ENCODE measurements around the gene ANAPC7.
"Not testable (repeated sequence)": the region's sequence is repeated elsewhere in the genome, so short reads cannot be mapped to it uniquely, and the experiment has no call there.

ANAPC7 gene, protein sequence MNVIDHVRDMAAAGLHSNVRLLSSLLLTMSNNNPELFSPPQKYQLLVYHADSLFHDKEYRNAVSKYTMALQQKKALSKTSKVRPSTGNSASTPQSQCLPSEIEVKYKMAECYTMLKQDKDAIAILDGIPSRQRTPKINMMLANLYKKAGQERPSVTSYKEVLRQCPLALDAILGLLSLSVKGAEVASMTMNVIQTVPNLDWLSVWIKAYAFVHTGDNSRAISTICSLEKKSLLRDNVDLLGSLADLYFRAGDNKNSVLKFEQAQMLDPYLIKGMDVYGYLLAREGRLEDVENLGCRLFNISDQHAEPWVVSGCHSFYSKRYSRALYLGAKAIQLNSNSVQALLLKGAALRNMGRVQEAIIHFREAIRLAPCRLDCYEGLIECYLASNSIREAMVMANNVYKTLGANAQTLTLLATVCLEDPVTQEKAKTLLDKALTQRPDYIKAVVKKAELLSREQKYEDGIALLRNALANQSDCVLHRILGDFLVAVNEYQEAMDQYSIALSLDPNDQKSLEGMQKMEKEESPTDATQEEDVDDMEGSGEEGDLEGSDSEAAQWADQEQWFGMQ

DNA sequence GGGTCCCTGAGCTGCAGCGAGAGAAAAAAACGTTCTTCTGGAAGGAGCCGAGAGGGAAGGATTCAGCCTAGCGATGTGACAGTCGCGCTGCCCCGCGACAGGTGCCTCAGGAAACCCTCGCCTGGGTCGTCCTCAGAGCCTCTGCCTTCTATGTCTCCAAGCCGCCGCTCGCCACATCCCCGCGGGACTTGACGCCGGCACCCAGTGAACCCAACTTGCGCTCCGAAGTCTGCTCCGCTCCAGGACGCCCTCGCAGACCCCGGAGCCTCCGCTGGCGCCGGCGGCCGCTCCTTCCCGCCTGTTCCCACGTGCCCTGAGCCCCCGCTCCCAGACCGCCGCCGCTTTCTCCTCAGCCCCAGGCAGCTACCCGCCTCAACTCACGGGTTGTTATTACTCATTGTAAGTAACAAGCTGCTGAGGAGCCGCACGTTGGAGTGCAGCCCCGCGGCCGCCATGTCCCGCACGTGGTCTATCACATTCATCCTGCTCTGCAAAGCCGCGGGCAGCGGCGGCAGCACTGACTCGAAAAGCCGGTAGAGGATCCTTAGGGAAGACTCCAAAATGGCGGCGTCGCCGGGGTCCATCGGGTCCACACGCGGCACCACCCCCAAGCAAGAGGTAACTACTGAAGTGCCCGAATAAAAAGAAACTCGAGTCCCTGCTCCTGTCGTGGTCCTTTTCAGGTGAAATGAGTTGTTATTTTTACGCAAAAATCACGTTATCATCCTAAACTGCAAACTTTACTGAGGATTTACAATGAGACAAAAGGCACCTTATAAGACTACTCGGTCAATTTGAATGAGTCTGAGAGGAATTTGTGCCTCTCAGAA is at the start of gene ANAPC7:
TSS of gene ANAPC7 (minus strand) at position 563 of the 830 bp plus-strand sequence. CDS start at position 482, 81 bp downstream.
- peak; percentile 94 for DNase-seq

DNA sequence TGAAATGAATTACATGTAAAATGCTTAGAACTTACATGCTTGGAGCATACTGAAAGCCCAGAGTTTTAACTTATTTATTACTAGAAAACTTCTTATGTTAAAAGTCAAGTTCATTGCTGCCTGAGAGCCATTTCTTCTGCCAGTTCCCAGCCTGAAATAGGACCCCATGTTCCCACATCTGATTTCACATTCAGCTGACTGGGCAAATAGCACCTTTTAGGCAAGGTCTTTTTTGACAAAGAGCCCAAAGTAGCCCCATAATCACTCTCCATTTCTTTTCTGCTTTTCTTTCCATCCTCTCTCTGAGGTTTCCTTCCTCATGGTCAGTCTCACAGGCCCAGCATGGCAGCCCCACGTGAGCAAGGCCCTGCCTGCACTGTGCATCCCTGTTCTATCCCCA is 47.8 kb upstream of the ANAPC7 start:
- no peak for DNase-seq

DNA sequence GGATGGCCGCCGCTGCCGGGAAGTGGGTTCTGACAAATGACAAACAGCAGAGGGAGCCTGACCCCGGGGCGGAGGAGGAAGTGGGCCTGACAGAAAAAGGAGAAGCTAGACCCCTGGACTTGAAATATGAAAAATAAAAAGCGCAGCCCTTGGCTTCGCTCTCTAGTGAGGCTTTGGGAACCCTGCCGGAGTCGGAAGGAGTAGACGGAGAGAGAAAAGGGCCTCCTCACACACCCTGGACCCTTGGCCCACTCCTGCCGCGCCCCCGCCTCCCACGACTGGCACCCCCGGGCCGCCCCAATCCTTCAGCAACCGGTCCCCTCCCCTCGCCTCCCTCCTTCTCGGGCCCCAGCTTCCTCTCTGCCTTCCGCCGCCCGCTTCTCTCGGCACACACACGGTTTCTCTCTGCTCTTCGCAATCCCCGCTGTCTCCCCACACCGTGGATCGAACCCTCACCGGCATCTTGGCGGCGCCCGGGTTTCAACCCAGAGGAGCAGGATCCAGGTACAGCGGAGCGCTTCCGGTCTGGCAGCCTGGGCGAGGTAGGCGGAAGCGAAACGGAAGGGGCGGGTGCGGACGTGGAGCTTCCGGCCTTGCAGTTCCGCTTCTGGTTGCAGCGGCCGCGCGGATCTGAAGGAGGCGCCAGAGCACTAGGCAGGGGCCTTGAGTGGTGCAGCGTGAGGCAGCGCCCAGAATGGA is 46.4 kb upstream of the ANAPC7 start, which contains the start of gene ARPC3:
TSS of gene ARPC3 (minus strand) at position 539 of the 699 bp plus-strand sequence. CDS start at position 462, 77 bp downstream.
- DNase-seq, result peak; percentile 98

DNA sequence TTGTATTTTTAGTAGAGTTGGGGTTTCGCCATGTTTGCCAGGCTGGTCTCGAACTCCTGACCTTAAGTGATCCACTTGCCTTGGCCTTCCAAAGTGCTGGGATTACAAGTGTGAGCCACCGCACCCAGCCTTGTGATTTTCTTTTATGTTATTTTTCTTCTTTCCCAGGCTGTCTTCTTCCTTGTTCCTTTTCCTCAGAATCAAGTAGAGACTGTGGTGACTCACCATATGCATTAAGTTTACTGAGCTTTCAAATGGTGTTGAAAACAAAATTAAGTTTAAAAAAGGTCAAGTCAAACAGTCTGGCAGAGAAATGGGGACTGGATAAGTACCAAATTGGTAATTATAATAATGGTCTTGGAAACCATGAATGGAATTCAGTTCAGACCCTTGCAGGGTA is 40.9 kb upstream of the ANAPC7 start:
- no peak for DNase-seq

DNA sequence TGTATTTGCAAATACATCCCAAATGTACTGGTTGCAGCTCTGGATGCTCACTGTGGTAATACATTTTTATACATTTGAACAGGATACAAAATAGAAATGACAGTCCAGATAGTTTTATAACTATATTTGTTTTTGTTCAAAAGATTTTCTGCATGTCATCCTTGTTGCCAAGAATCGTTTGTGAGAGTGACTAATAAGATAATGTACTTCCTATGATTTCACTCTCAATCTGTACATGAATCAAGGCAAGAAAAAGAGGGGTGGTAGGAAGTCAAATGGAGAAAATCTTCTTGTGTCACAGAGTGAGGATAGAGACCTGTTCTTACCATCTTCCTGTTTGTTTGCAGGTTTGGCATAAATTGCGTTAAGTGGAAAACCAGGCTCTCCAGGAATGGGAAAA is 32.7 kb upstream of the ANAPC7 start:
- DNase-seq, result no peak

DNA sequence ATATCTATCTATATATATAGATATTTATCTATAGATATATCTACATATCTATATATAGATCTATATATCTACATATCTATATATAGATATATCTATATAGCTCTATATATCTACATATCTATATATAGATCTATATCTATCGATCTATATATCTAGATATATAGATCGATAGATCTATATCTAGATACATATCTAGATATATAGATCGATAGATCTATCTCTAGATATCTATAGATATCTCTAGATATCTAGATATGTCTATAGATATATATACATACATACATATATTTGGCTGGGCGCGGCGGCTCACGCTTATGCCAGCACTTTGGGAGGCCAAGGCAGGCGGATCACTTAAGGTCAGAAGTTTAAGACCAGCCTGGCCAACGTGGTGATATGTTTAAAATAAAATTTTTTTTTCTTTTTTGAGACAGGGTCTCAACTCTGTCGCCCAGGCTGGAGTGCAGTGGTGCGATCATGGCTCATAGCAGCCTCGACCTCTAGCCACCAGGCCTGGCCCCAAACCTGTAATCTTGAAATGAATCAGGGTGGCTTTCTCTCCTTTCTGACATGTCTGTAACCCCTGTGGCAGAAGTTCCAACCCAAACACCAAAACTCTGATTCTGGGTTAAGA is 28.6 kb upstream of the ANAPC7 start:
- DNase-seq, result no peak

DNA sequence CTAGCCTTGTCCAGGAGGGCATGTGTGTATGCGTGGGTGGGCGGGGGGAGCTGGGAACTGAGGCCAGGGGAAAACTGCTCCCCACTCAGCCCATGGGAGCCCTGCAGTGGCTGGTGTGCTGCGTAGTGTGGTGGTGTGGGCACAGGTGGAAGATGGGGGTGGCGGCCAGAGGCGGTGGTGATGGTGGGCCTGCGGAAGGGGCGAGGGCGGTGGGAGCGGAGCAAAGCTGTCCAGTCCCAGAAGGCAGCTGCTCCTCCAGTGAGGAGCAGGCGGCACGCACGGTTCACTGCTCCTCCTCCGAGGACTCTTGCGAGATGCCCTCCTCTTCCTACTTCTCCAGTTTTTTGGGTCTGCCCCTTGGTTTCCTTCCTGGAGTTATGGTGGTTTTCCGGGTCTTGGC is 26.2 kb upstream of the ANAPC7 start:
- not testable (repeated sequence) for DNase-seq

DNA sequence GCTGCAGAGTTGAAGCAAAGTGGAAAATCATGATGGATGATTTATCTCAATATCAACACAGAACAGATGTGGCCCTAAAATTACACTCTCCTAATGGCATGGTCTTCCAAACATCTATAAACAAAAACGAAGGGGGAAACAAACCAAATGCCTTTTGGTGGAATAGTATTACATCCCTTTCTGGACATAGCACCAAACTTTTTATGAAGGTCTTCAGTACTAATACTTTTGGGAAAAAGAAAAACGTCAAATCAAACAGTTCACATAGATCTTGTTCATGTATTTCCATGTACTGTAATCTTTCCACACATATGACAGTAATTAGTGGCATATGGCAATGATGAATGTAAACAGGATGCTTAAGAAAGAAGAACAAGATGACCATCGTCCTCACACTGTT is 22.9 kb upstream of the ANAPC7 start:
- DNase-seq, result no peak

DNA sequence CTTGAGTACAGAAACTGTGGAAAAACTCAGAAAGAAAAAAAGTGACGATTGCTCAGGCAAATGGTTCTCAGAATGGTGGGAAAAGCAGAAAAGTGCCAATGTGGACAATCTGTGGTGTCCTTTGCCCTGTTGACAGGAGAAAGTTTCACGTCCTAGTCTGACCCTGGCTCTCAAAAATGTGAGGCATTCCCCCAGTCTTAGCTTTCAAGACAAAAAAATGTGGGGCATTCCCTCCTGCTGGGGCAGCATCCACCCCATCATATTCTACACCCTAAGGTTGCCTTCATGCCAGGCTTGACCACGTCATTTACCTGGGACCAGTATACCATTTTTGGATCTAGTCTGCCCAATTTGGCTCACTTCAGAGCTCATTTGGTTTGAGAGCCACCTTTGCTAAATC is 20.7 kb upstream of the ANAPC7 start:
- DNase-seq, result no peak

DNA sequence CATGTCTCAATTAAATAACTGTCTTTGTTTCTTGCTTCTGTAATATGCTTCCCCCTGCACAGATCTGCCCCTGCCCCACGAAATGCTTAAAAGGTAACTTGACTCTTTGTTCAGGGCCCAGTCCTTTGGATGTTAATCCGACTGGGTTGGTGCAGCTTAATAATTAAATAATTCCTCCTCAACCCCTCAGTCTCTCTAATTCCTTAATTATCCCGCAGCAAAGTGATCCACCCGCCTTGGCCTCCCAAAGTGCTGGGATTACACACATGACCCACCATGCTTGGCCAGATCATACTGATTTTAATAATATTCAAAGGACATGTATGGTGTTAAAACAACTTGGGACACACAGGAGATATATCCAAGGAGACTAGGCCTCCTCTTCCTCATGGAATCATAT is 18.2 kb upstream of the ANAPC7 start:
- no peak for DNase-seq

DNA sequence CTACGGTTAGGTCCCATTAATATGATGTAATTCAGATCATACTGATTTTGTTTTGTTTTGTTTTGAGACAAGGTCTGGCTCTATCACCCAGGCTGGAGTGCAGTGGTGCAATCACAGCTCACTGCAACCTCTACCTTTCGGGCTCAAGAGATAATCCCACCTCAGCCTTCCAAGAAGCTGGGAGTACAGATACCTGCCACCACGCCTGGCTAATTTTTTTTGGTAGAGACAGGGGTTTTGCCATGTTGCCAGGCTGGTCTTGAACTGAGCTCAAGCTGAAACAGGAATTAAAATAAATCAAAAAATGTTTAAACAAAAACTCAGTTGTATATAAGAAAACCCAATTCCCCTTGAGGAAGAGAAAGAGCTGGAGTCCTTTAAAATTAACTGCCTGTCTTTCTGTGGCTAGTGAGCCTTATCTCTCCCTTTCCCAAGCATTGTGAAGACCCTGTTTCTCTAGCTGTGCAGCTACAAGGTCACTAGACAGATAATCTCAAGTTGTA is 17.7 kb upstream of the ANAPC7 start:
- DNase-seq, result no peak

DNA sequence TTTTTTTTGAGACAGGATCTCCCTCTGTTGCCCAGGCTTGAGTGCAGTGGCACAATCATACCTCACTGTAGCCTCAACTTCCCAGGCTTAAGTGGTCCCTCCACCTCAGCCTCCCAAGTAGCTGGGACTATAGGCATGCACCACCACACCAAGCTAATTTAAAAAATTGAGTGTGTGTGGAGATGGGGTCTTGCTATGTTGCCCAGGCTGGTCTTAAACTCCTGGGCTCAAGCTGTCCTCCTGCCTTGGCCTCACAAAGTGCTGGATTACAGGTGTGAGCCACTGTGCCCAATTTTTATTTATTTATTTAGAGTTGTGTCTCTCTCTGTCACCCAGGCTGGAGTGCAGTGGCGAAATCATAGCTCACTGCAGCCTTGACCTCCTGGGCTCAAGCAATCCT is 17.1 kb upstream of the ANAPC7 start:
- not testable (repeated sequence) for DNase-seq

DNA sequence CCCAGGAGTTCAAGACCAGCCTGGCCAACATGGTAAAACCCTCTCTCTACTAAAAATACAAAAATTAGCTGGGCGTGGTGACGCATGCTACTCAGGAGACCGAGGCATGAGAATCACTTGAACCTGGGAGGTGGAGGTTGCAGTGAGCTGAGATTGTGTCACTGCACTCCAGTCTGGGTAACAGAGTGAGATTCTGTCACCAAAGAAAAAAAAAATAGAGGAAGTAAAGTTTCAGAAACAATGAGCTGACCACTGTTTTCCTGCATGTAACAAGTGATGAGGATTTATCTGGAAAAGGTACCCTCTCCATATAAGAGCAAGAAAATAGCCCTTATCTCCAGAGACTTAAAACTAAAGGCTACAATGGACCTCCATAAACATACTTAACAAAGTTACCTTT is 13.6 kb upstream of the ANAPC7 start:
- not testable (repeated sequence) for DNase-seq

DNA sequence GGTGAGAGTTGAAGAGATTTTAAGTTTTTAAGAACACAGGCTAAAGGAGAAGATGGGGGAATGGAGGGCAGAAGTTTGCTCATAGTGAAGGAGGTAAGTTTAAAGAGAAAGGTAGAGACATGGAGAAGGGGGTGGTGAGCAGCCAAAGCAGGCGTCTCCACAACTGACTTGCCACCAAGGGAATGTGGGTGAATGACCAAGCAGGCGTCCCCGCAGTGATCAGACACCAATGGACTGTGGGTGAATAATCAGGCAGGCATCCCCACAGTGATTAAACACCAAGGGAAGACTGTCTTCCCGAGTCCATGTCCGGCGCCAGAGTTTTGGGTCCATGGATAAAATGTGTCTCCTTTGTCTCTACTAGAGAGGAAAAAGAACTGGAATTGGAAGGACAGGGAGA is 6.6 kb upstream of the ANAPC7 start:
- DNase-seq, result not testable (repeated sequence)

DNA sequence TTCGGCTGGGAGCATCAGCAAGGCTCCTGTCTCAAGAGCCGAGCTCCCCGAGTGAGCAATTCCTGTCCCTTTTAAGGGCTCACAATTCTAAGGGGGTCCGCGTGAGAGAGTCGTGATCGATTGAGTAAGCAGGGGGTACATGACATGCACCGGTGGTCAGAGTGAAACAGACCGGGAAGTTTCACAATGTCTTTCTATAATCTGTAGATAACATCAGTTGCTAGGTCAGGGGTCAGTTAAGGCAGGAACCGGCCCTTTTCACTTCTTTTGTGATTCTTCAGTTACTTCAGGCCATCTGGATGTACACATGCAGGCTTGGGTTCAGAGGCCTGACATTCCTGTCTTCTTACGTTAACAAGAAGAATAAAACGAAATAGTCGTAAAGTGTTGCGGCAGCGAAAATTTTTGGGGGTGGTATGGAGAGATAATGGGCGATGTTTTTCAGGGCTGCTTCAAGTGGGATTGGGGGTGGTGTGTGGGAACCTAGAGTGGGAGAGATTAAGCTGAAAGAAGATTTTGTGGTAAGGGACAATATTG is 1.7 kb upstream of the ANAPC7 start:
- DNase-seq, result not testable (repeated sequence)

DNA sequence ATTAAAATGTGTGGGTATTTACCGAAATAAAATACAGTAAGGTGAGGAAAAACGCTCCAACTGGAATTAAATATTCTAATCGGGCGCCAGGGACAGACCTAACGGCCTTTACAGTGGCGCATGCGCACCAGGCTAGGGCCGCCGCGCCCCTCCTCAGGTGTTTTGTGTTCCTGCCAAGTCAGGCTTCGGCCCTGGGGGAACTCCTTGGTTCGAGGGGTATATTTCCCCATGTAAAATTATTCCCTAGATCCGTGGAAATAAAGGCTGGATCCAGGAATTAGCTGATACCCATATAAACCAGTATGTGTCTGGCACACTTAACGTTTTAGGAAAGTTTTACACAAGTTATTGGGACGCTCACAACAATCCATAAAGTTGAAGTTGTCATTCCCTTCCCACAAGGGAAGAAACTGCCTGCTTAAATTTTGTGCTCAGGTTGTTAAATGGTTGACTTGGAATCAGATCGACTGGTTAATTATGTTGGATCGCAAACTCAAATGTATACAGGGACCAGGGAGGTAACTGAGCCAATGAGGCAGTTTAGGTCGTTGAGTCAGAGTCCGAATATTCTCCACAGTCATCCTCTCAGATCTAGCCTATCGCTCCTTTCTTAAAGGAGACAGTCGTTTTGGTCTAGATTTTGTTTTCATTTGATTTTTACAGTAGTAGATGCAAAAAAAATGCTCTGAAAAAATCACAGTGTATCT is 621 bp upstream of the ANAPC7 start:
- DNase-seq, result peak; percentile 91

DNA sequence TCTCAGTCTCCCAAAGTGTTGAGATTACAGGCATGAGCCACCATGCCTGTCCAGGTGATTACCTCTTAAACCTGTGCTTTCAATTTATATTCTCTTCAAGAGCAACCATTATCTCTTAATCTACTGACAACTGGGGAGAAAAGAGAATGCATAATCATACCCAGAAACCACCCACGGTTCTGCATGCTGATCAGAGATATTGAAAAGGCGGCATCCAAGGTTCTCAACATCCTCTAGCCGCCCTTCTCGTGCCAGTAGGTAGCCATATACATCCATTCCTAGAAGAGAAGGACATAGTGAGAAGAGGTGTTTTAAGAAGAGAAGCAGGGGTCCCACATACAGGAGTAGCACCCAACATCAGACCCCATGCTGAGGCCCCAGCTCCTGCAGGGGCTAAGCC is 20.8 kb downstream of the ANAPC7 start:
- DNase-seq, result no peak

DNA sequence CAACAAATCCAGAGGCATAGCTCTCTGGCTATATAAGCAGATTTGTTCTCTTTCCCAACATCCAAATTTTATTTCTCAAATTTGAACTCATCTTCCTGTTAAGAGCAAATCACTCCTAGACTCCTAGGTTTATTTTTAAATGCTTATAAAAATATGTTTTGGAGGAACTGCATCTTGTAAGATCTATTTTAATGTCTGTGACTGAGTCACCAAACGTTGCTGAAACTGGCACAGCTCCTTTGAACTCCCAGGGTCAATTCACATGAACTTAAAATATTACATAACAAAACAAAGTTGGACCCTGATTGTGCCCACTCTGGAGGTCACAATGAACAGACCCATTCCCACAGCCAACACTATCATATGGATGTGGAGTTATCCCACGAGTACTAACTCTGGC is 23.9 kb downstream of the ANAPC7 start:
- no peak for DNase-seq

DNA sequence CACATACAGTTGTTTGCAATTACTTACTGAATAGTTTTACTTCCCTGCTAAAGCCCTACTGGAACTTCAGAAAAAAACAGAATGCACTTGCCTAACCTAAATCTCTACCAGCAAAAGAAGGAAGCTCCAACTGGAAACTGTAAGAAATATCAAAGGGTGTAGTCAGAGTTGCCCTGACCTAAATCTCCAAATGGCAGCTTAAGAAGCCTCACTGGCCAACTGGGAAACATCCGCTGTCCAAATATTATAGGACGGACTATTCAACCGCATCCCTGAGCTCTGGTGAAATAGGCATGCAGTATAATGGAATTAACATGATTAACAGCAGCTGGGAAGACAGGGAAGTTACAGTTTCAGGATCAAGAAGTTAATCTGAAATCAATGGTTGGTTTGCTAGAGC is 24.3 kb downstream of the ANAPC7 start:
- no peak for DNase-seq

DNA sequence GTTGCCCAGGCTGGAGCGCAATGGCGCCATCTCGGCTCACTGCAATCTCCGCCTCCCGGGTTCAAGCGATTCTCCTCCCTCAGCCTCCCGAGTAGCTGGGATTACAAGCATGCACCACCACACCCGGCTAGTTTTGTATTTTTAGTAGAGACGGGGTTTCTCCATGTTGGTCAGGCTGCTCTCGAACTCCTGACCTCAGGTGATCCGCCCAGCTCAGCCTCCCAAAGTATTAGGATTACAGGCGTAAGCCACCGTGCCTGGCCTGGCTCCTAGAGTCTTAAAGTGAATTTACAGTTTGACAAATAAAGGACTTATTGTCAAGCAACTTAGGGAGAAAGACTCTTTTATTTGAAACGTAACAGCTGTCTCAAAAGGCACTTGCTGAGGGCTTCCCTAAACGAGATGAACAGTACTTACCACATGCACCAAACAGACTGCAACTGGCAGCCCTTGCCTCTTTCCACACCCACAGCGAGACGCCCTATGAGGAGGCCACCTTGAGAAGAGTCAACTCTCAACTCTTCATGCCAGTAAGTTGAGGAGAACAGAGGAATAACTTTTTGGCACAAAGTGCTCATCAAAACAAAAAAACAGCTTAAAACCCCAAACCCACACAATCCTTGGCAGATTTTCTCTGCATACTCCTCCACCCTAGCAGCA is 25.2 kb downstream of the ANAPC7 start:
- DNase-seq, result not testable (repeated sequence)

Measured in RPMI8226 (cell line).